Activated naive CD8-positive, alpha-beta T cell treated with anti-CD3 and anti-CD28 coated beads, Interleukin-2, amount 10 ng/mL, durations not matched to agents 7 days and 5 days (primary cell): ENCODE results near the gene PIWIL4. TPM values are rescaled to one million over a fixed set of nuclear protein-coding genes. Genes with fewer than 3 reads are reported as not detected.

ENCODE experiments used
- ATAC-seq: fragments of 150-1000 bp; cut with Tn5 transposase; one replicate; pipeline ENCODE4 v1.10.0; 2021; ENCODE audit warnings: low read depth, moderate library complexity
- POLR2A ChIA-PET: fragments of 350-600 bp; sonication (Branson Sonifier 250); formaldehyde crosslinking; loops from one replicate; lab custom pipeline; 2021; ENCODE audit warnings: antibody characterized with exemption; lab: Charles Lee
- DNase-seq: peaks from one replicate; pipeline ENCODE4 v3.0.0; 2021
- H3K27ac Mint-ChIP-seq: one replicate; pipeline ENCODE4 v1.8.0; 2022; ENCODE audit warnings: mild to moderate bottlenecking, mixed read lengths
- H3K27me3 Mint-ChIP-seq: one replicate; pipeline ENCODE4 v1.8.0; 2022; ENCODE audit warnings: mild to moderate bottlenecking, moderate library complexity, mixed read lengths
- H3K36me3 Mint-ChIP-seq: one replicate; pipeline ENCODE4 v1.8.0; 2021; ENCODE audit warnings: mild to moderate bottlenecking, mixed read lengths
- H3K4me1 Mint-ChIP-seq: one replicate; pipeline ENCODE4 v1.8.0; 2021; ENCODE audit warnings: mixed read lengths
- H3K4me3 Mint-ChIP-seq: one replicate; pipeline ENCODE4 v1.8.0; 2022; ENCODE audit warnings: mild to moderate bottlenecking, moderate library complexity, mixed read lengths
- H3K9me3 Mint-ChIP-seq: one replicate; pipeline ENCODE4 v1.8.0; 2021; ENCODE audit warnings: mixed read lengths
- total RNA-seq, 2 experiments: library from RNA; stranded (reverse); gene quantifications; one replicate each; pipeline ENCODE4 v1.2.3, GENCODE V29; 2021

The PIWIL4 gene
- total RNA-seq, 2 experiments from 2014 or later, result 1.1 to 1.5 TPM

DNA sequence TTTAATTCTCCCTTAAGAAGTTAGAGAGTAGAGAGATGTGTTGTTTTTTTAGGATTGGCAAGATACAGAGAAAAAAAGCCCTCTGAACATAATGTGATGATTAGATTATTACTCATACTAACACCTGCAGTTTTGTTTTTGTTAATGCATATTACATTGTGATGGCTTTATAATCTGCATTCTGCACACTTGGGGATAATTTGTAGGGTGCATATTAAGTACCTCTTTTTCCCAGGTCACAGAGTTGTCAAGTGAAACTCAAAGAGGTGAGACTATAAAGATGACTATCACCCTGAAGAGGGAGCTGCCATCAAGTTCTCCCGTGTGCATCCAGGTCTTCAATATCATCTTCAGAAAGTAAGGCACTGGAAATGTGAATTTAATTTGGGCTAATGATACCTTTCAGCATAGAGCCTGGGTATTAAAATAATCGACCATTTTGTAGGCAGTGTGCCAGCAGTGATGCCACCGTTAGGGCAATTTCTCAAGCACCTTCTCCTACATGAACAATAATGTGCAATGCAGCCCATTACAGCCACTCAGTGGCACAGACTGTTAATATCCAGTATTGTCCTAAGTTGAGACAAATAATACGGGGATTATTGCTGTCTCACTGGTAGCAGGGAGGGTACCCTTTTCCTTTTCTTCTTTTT lies 16.2 kb downstream of the PIWIL4 start:
- peaks cover 2% of the 10 kb centered on the region for H3K4me1 Mint-ChIP-seq
- H3K27ac Mint-ChIP-seq, result no peak overlapping the region
- ATAC-seq (no peak), DNase-seq (no peak)
- H3K9me3 Mint-ChIP-seq, result no peaks in the 10 kb centered on the region
- H3K4me3 Mint-ChIP-seq, result no peak overlapping the region
- POLR2A ChIA-PET, result no interaction called here
- no peaks in the 10 kb centered on the region for H3K36me3 Mint-ChIP-seq
- no peaks in the 10 kb centered on the region for H3K27me3 Mint-ChIP-seq

DNA sequence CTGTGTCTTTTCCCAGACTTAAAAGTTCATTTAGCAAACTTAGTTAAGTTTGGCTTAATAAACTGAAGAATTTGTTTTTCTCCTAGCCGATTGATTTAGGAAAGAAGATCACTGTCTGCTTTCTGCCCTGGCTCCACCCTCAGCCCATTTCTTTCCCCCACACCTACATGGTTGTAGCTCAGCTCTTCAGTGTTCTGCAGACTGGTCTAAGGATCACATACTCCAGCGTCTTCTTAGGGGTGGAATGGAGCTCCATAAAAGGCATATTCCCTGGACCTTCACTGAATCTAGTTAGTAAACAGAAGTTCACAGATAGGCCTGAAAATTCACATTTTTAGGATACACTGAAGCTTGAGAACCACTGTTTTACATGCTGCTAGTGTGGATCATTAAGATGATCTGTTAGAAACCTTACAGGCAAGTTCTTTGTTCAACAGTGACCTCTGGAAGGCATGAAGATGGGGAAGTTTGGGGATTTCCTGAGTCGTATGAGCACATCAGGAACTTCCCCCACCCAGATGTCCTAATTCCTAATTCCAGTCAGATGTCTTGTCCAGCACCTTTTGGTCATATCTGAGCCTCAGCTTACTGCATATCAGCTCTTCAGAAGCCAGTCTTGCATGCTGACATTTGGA lies 16.8 kb downstream of the PIWIL4 start:
- no peak for ATAC-seq
- POLR2A ChIA-PET, result no interaction called here
- Mint-ChIP-seq H3K27me3 (no peaks in the 10 kb centered on the region), H3K36me3 (no peaks in the 10 kb centered on the region), H3K27ac (no peak overlapping the region), H3K4me1 (peaks cover 2% of the 10 kb centered on the region), H3K9me3 (no peaks in the 10 kb centered on the region), H3K4me3 (no peak overlapping the region)
- DNase-seq, result no peak

- no peak overlapping the region for H3K27ac Mint-ChIP-seq
- POLR2A ChIA-PET, result no interaction called here
- no peak for ATAC-seq
Observed at GRCh38 chr11:94584978-94585377, 17.8 kb downstream of the PIWIL4 start.

DNA sequence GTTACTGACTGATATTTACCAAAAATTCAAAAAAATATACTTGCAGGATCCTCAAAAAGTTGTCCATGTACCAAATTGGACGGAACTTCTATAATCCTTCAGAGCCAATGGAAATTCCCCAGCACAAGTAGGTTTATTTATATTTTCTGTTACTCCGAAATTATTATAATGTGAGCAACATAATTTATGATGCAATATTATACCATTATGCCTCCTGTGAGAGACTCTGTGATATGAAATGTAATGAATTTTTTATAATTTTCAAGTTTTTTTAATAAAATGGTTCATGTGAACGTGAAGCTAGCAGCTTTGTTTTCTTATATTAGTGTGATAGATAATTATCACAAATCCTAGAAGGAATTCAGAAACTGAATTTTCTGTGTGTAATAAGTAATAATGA lies 18.2 kb downstream of the PIWIL4 start:
- H3K4me1 Mint-ChIP-seq, result peaks cover 2% of the 10 kb centered on the region
- no peak overlapping the region for H3K4me3 Mint-ChIP-seq
- no peak for DNase-seq
- POLR2A ChIA-PET, result no interaction called here
- no peaks in the 10 kb centered on the region for H3K27me3 Mint-ChIP-seq
- H3K9me3 Mint-ChIP-seq, result no peaks in the 10 kb centered on the region
- no peaks in the 10 kb centered on the region for H3K36me3 Mint-ChIP-seq
- ATAC-seq, result no peak
- H3K27ac Mint-ChIP-seq, result no peak overlapping the region

More at GRCh38 chr11:94584978-94585377, 17.8 kb downstream of the PIWIL4 start:
- no peaks in the 10 kb centered on the region for H3K27me3 Mint-ChIP-seq
- no peaks in the 10 kb centered on the region for H3K36me3 Mint-ChIP-seq
- no peaks in the 10 kb centered on the region for H3K9me3 Mint-ChIP-seq
- H3K4me3 Mint-ChIP-seq, result no peak overlapping the region
- peaks cover 2% of the 10 kb centered on the region for H3K4me1 Mint-ChIP-seq
- no peak for DNase-seq

GRCh38 chr11:94586546-94586945 lies 19.4 kb downstream of the PIWIL4 start:
- POLR2A ChIA-PET, result no interaction called here
- no peaks in the 10 kb centered on the region for H3K9me3 Mint-ChIP-seq
- H3K27ac Mint-ChIP-seq, result no peak overlapping the region
- no peaks in the 10 kb centered on the region for H3K27me3 Mint-ChIP-seq
- no peak for ATAC-seq
- H3K4me1 Mint-ChIP-seq, result peaks cover 2% of the 10 kb centered on the region
- DNase-seq, result no peak
- H3K36me3 Mint-ChIP-seq, result no peaks in the 10 kb centered on the region
- H3K4me3 Mint-ChIP-seq, result no peak overlapping the region

DNA sequence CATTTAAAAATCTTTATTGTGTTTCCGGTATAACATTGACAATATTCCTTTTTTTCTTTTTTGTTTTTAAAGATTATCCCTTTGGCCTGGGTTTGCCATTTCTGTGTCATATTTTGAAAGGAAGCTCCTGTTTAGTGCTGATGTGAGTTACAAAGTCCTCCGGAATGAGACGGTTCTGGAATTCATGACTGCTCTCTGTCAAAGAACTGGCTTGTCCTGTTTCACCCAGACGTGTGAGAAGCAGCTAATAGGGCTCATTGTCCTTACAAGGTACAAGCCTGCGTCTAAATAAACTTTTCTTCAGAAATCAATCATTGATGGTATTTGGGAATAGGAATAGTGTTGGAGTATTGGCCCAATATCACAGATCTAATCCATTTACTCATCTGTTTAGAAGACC lies 19.8 kb downstream of the PIWIL4 start:
- no peak for ATAC-seq
- H3K36me3 Mint-ChIP-seq, result no peaks in the 10 kb centered on the region
- H3K27me3 Mint-ChIP-seq, result no peaks in the 10 kb centered on the region
- H3K27ac Mint-ChIP-seq, result no peak overlapping the region
- no peaks in the 10 kb centered on the region for H3K9me3 Mint-ChIP-seq
- H3K4me1 Mint-ChIP-seq, result no peaks in the 10 kb centered on the region
- DNase-seq, result no peak
- no peak overlapping the region for H3K4me3 Mint-ChIP-seq
- POLR2A ChIA-PET, result no interaction called here

DNA sequence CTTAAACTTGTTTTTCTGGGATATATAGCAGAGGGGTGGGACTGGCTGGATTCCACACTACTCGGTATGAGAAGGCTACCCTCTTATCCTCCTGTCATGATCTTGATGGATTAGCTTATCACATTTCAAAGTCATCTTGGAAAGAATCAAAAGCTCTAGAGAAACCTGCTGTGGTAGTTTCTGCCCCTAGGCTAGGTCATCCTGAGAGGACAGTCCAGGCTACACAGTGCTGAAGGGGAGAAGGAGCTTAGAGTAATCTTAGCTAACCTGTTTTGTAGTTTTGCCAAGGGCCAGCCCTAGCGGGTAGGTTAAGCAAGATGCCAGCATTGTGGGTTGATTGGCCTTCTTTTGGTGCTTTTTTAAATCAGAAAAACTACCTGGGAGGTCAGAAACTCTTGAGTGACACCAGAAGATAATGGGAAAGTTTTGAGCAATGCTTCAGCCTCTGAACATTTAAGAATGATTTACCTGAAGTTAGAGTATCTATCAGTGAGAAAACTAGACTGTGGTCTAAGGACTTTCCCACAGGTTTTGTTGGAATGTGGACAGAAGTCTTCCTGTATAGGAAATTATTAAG lies 21.3 kb downstream of the PIWIL4 start:
- H3K27me3 Mint-ChIP-seq, result no peaks in the 10 kb centered on the region
- POLR2A ChIA-PET, result no interaction called here
- no peak for DNase-seq
- H3K9me3 Mint-ChIP-seq, result no peaks in the 10 kb centered on the region
- H3K36me3 Mint-ChIP-seq, result no peaks in the 10 kb centered on the region
- H3K4me3 Mint-ChIP-seq, result no peak overlapping the region
- ATAC-seq, result no peak
- H3K4me1 Mint-ChIP-seq, result no peaks in the 10 kb centered on the region
- no peak overlapping the region for H3K27ac Mint-ChIP-seq

GRCh38 chr11:94590352-94591041 lies 23.3 kb downstream of the PIWIL4 start:
- no peak overlapping the region for H3K27ac Mint-ChIP-seq
- H3K9me3 Mint-ChIP-seq, result no peaks in the 10 kb centered on the region
- no peaks in the 10 kb centered on the region for H3K36me3 Mint-ChIP-seq
- ATAC-seq (no peak), DNase-seq (no peak)
- no peaks in the 10 kb centered on the region for H3K4me1 Mint-ChIP-seq
- H3K4me3 Mint-ChIP-seq, result no peak overlapping the region
- POLR2A ChIA-PET, result no interaction called here
- no peaks in the 10 kb centered on the region for H3K27me3 Mint-ChIP-seq

DNA sequence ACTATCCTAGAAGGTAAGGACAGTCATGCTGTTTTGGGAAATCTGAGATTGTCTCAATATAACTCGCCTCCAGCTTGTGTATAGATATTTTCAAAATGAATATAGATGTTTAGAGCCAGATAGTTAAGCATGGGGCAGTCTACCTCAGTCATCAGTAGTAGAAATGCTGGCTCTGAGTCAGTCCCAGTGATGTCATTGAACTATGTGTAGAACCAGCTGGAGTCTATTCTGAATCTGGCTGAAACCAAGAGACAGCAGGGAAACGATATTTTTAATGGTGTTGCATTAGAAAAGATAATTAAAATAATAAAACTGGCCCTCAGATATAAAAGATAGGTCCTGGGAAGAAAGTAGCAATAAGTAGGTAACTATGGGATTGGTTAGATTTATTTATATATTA lies 25.9 kb downstream of the PIWIL4 start:
- DNase-seq (no peak), ATAC-seq (no peak)
- Mint-ChIP-seq H3K27ac (no peak overlapping the region), H3K9me3 (no peaks in the 10 kb centered on the region), H3K27me3 (no peaks in the 10 kb centered on the region), H3K4me3 (no peak overlapping the region), H3K4me1 (no peaks in the 10 kb centered on the region), H3K36me3 (no peaks in the 10 kb centered on the region)
- POLR2A ChIA-PET, result no interaction called here

- DNase-seq (no peak), ATAC-seq (no peak)
- H3K27me3 Mint-ChIP-seq, result no peaks in the 10 kb centered on the region
- peaks cover 2% of the 10 kb centered on the region for H3K9me3 Mint-ChIP-seq
- POLR2A ChIA-PET, result no interaction called here
- H3K27ac Mint-ChIP-seq, result no peak overlapping the region
- H3K4me3 Mint-ChIP-seq, result no peak overlapping the region
- no peaks in the 10 kb centered on the region for H3K36me3 Mint-ChIP-seq
- no peaks in the 10 kb centered on the region for H3K4me1 Mint-ChIP-seq
Observed at GRCh38 chr11:94595076-94595475, 27.9 kb downstream of the PIWIL4 start.

DNA sequence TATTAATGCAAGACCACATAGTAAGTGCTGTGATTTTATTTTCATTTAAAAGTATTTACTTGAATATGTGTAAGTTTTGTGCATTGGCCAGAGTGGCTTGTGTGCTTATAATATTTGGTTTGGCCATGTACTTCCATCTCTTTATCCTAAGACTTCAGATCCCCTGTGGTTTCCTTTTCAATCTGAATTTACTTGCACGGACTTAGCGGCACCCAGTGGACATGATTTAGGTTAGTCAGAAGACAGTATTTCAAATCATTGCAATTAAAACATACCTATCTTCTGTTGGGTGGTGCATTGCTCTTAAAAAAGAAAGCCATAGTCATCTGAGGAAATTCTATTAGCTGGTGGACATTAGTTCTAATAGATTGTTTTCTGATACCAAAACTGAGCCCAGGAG lies 30.7 kb downstream of the PIWIL4 start:
- H3K4me3 Mint-ChIP-seq, result no peak overlapping the region
- DNase-seq (no peak), ATAC-seq (no peak)
- H3K9me3 Mint-ChIP-seq, result peaks cover 4% of the 10 kb centered on the region
- H3K4me1 Mint-ChIP-seq, result no peaks in the 10 kb centered on the region
- no peaks in the 10 kb centered on the region for H3K27me3 Mint-ChIP-seq
- no peak overlapping the region for H3K27ac Mint-ChIP-seq
- H3K36me3 Mint-ChIP-seq, result peaks cover 1% of the 10 kb centered on the region
- POLR2A ChIA-PET, result no interaction called here

- H3K27ac Mint-ChIP-seq, result no peak overlapping the region
- POLR2A ChIA-PET, result no interaction called here
- no peak for DNase-seq
Observed at GRCh38 chr11:94599510-94599909, 32.3 kb downstream of the PIWIL4 start.

GRCh38 chr11:94602430-94603372 lies 35.5 kb downstream of the PIWIL4 start:
- H3K27me3 Mint-ChIP-seq, result no peaks in the 10 kb centered on the region
- ATAC-seq, result no peak
- no peak for DNase-seq
- H3K4me3 Mint-ChIP-seq, result no peak overlapping the region
- no peak overlapping the region for H3K27ac Mint-ChIP-seq
- peaks cover 4% of the 10 kb centered on the region for H3K9me3 Mint-ChIP-seq
- peaks cover 1% of the 10 kb centered on the region for H3K36me3 Mint-ChIP-seq
- no peaks in the 10 kb centered on the region for H3K4me1 Mint-ChIP-seq
- POLR2A ChIA-PET, result no interaction called here

More at GRCh38 chr11:94599510-94599909, 32.3 kb downstream of the PIWIL4 start:
- Mint-ChIP-seq H3K36me3 (peaks cover 1% of the 10 kb centered on the region), H3K4me1 (no peaks in the 10 kb centered on the region), H3K27me3 (no peaks in the 10 kb centered on the region), H3K9me3 (peaks cover 4% of the 10 kb centered on the region), H3K4me3 (no peak overlapping the region)
- no peak for ATAC-seq
